ENCODE results near the gene HSDL2.
"Not testable (repeated sequence)": the region's sequence is repeated elsewhere in the genome, so short reads cannot be mapped to it uniquely, and the experiment has no call there.

Gene HSDL2

GRCh38 chr9:112496074-112496722, 116.3 kb downstream of the HSDL2 start:
- no peak for DNase-seq

- no peak for DNase-seq
Observed at GRCh38 chr9:112500842-112501241, 120.9 kb downstream of the HSDL2 start.

- peak in 3 of 56 donors; percentile 2 to 13 (median 4) for DNase-seq
Observed at GRCh38 chr9:112501287-112501686, 121.4 kb downstream of the HSDL2 start.

- DNase-seq: no peak
Observed at GRCh38 chr9:112502175-112502946, 122.5 kb downstream of the HSDL2 start.

- DNase-seq: peak in 3 of 56 donors; percentile 1 to 27 (median 21)
Observed at GRCh38 chr9:112503170-112503569, 123.3 kb downstream of the HSDL2 start.

GRCh38 chr9:112505086-112505485, 125.2 kb downstream of the HSDL2 start:
- DNase-seq: no peak

- no peak for DNase-seq
Observed at GRCh38 chr9:112505607-112506006, 125.7 kb downstream of the HSDL2 start.

- DNase-seq: no peak
Observed at GRCh38 chr9:112506571-112506970, 126.7 kb downstream of the HSDL2 start.

GRCh38 chr9:112507001-112507680, 127.2 kb downstream of the HSDL2 start:
- DNase-seq: no peak

GRCh38 chr9:112508377-112508776, 128.5 kb downstream of the HSDL2 start:
- DNase-seq: no peak

- DNase-seq: not testable (repeated sequence)
Observed at GRCh38 chr9:112512377-112512776, 132.5 kb downstream of the HSDL2 start.

GRCh38 chr9:112516769-112517168, 136.9 kb downstream of the HSDL2 start:
- no peak for DNase-seq

GRCh38 chr9:112520069-112520468, 140.2 kb downstream of the HSDL2 start:
- DNase-seq: no peak

GRCh38 chr9:112520656-112521055, 140.7 kb downstream of the HSDL2 start:
- DNase-seq: no peak
